Fibroblast of lung (primary cell): ENCODE measurements around the gene SHISAL1.

Experiments
- EZH2 ChIP-seq: IDR thresholded peaks from 2 replicates; pipeline ENCODE4 v1.5.1; 2012; ENCODE audit warnings: low read length, control low read depth, mild to moderate bottlenecking; ENCODE audit errors: missing control alignments
- TF ChIP-seq, protein P1 (sequence below), 2 donors: IDR thresholded peaks in 1 of 2; conservative IDR thresholded peaks in 1 of 2; 1 replicate in 1 of 2; 2 replicates in 1 of 2; pipeline ENCODE4 v1.5.1; 2011 to 2012; ENCODE audit warnings: low read length in 2 of 2, control low read depth in 1 of 2, inconsistent platforms in 1 of 2, low read depth in 1 of 2, mild to moderate bottlenecking in 1 of 2

DNA sequence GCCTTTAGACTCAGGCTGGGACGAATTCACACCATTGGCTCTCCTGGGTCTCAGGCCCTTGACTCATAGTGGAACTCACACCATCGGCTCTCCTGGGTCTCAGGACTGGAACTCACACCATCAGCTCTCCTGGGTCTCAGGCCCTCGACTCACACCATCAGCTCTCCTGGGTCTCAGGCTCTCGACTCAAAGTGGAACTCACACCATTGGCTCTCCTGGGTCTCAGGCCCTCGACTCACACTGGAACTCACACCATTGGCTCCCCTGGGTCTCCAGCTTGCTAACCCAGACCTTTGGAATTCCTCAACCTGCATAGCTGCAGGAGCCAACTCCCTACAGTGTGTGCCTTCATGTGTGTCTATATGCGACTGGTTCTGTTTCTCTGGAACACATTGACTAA, 56.7 kb downstream of the SHISAL1 start:
- no peak for TF ChIP-seq EZH2
- TF ChIP-seq, protein P1, sequence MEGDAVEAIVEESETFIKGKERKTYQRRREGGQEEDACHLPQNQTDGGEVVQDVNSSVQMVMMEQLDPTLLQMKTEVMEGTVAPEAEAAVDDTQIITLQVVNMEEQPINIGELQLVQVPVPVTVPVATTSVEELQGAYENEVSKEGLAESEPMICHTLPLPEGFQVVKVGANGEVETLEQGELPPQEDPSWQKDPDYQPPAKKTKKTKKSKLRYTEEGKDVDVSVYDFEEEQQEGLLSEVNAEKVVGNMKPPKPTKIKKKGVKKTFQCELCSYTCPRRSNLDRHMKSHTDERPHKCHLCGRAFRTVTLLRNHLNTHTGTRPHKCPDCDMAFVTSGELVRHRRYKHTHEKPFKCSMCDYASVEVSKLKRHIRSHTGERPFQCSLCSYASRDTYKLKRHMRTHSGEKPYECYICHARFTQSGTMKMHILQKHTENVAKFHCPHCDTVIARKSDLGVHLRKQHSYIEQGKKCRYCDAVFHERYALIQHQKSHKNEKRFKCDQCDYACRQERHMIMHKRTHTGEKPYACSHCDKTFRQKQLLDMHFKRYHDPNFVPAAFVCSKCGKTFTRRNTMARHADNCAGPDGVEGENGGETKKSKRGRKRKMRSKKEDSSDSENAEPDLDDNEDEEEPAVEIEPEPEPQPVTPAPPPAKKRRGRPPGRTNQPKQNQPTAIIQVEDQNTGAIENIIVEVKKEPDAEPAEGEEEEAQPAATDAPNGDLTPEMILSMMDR (conservative IDR thresholded peaks at IDR 0.05 in 1 of 2, IDR thresholded peaks at IDR 0.05 in 1 of 2; ENCODE audit: low read depth in 1 of 2, low read length in 2 of 2) = no peak
